LNCaP clone FGC (cell line): ENCODE measurements around the gene ACSS1.

Experiments used
- DNase-seq: peaks from one replicate; pipeline ENCODE4 v3.0.0-alpha.2; 2011; ENCODE audit warnings: low read depth
- H3K4me3 ChIP-seq: 2 replicates; pipeline ENCODE4 v1.5.1; 2011; ENCODE audit warnings: mild to moderate bottlenecking, low read depth, low read length, control low read depth
- TF ChIP-seq, protein P1 (sequence below): IDR thresholded peaks from 2 replicates; pipeline ENCODE4 v1.5.1; 2012; ENCODE audit warnings: mild to moderate bottlenecking; ENCODE audit not compliant: control insufficient read depth, insufficient read depth; ENCODE audit errors: extremely low read depth

Gene ACSS1

GRCh38 chr20:24965065-24965919 is 92.6 kb downstream of the ACSS1 start:
- TF ChIP-seq, protein P1, sequence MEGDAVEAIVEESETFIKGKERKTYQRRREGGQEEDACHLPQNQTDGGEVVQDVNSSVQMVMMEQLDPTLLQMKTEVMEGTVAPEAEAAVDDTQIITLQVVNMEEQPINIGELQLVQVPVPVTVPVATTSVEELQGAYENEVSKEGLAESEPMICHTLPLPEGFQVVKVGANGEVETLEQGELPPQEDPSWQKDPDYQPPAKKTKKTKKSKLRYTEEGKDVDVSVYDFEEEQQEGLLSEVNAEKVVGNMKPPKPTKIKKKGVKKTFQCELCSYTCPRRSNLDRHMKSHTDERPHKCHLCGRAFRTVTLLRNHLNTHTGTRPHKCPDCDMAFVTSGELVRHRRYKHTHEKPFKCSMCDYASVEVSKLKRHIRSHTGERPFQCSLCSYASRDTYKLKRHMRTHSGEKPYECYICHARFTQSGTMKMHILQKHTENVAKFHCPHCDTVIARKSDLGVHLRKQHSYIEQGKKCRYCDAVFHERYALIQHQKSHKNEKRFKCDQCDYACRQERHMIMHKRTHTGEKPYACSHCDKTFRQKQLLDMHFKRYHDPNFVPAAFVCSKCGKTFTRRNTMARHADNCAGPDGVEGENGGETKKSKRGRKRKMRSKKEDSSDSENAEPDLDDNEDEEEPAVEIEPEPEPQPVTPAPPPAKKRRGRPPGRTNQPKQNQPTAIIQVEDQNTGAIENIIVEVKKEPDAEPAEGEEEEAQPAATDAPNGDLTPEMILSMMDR = no peak
- DNase-seq = no peak
- no peak overlapping the region for H3K4me3 ChIP-seq

DNA sequence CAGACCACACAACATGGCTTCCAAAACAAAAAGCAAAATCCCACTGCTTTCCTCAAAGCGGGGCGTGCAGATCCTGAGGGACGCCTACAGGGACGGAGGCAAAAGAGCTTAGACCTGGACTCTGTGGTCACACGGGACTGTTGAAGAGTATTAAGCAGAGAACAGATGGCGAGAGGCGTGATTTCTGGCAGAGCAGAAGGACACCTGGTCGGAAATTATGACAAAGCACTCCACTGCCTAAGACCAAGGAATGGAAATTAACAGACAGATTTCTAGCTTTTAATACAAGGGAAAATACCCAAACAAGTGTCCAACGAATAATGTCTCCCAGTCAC is 93.5 kb downstream of the ACSS1 start:
- TF ChIP-seq, protein P1 = no peak

DNA sequence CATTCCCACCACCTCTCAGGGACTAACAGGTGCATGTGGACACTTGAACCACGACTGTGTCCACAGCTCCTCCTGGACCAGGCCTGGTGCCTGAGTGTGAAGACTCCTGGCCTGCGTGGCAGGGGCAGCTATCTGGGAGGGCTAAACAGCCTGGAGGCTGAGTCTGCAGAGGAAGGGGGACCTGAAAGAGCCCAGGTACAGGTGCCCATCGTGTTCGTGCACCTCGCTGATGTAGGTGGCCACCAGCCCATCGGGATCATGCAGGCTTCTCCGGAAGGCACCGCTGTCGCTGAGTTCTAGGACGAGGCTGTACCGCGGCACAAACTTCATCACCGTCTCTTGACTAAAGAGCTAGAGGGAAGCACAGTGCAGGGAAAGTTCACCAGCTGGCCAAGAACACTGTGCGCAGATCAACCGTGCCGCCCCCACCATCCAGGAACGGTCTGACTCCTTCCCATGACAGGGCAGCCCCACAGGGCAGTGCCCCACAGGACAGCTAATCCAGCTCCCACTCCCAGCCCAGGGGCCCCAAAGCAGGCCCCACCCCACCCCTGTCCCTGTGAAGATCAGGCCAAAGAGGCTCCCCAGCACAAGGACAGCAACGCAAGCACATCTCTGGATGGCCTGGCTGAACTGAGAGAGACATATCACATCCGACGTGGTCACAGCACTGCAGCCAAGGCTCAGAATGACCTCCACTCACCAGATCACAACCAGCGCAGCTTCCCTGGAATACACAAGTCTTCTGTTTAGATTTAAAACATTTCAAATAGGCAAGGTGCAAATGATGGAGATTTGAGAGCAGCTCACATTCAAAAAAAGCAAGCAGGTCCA is 94.0 kb downstream of the ACSS1 start:
- H3K4me3 ChIP-seq = no peak overlapping the region
- no peak for DNase-seq
- TF ChIP-seq, protein P1 = no peak

More for the DNA sequence above, 93.5 kb downstream of the ACSS1 start:
- no peak for DNase-seq
- no peak overlapping the region for H3K4me3 ChIP-seq

DNA sequence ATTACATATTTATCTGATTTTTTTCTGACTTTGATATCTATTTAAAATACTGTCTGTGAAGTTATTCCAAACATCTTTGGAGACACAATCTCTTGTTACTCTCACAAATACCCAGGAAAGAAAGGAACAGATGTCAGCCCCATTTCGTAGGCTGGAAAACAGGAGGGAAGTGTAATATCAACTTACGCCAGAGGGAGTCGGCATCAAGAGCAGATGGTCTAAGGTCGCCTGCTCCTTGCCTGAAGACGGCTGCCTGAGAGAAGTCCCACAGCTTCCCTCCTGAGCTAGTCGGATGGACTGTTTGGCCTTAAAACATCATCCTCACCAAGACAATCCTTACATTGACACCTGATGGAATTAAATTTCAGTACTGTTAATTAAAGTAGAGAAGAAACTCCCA is 95.4 kb downstream of the ACSS1 start:
- no peak for DNase-seq
- no peak overlapping the region for H3K4me3 ChIP-seq
- TF ChIP-seq, protein P1 = no peak

DNA sequence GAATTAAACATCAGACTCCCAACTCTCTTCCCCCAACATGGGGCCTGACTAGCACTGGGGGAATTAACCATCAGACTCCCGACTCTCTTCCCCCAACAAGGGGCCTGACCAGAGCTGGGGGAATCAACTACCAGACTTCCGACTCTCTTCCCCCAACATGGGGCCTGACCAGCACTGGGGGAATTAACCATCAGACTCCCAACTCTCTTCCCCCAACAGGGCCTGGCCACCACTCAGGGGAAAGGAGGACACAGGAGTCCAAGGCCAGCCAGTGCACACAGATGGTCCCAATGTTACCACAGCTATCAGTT is 95.8 kb downstream of the ACSS1 start:
- DNase-seq = no peak
- no peak overlapping the region for H3K4me3 ChIP-seq
- TF ChIP-seq, protein P1 = no peak

DNA sequence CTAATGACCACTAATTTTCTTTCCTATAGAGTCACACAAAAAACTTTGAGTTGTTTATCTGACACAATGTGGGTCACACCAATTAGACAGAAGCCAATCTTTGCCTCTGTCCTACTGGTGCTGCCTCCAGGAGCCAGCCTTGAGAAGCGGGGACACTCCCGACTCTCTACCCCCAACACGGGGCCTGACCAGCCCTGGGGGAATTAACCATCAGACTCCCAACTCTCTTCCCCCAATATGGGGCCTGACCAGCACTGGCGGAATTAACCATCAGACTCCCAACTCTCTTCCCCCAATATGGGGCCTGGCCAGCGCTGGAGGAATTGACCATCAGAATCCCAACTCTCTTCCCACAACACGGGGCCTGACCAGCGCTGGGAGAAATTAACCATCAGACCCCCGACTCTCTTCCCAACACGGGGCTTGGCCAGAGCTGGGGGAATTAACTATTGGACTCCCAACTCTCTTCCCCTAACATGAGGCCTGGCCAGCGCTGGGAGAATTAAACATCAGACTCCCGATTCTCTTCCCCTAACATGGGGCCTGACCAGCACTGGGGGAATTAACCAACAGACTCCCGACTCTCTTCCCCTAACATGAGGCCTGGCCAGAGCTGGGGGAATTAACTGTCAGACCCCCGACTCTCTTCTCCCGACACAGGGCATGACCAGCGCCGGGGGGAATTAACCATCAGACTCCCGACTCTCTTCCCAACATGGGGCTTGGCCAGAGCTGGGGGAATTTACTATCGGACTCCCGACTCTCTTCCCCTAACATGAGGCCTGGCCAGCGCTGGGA is 96.4 kb downstream of the ACSS1 start:
- no peak overlapping the region for H3K4me3 ChIP-seq
- no peak for DNase-seq
- TF ChIP-seq, protein P1 = no peak
